Gastroesophageal sphincter (tissue), 3 donors: ENCODE measurements around the gene TESPA1.

Experiments used
- CTCF ChIP-seq, 4 experiments: fragments of 200-600 bp in 2 of 4; fragments of 450-650 bp in 2 of 4; sonication (generic) in 1 of 4; IDR thresholded peaks; one replicate each; pipeline ENCODE4 v1.5.1; 2017 to 2019; ENCODE audit warnings: antibody characterized with exemption in 4 of 4, mild to moderate bottlenecking in 2 of 4, moderate library complexity in 2 of 4
- EP300 ChIP-seq: sonication (generic); formaldehyde crosslinking; IDR thresholded peaks from one replicate; pipeline ENCODE4 v1.6.1; 2017; ENCODE audit warnings: antibody characterized with exemption, mild to moderate bottlenecking
- POLR2AphosphoS5 ChIP-seq: sonication (generic); formaldehyde crosslinking; IDR thresholded peaks from one replicate; pipeline ENCODE4 v1.6.1; 2017; ENCODE audit warnings: antibody characterized with exemption

GRCh38 chr12:54988402-54989054 lies 4.0 kb upstream of the TESPA1 start:
- TF ChIP-seq EP300 (no peak), POLR2AphosphoS5 (no peak), CTCF (IDR thresholded peaks at IDR 0.05) (no peak)
